Activated CD8-positive, alpha-beta memory T cell treated with anti-CD3 and anti-CD28 coated beads, Interleukin-2, amount 50 U/mL, for 48 hours (primary cell): ENCODE results near the gene BCKDK.
"Not testable (repeated sequence)": the region's sequence is repeated elsewhere in the genome, so short reads cannot be mapped to it uniquely, and the experiment has no call there.

Experiments used
- DNase-seq: peaks from one replicate; pipeline ENCODE4 v3.0.0-alpha.2; 2020

The BCKDK gene

DNA sequence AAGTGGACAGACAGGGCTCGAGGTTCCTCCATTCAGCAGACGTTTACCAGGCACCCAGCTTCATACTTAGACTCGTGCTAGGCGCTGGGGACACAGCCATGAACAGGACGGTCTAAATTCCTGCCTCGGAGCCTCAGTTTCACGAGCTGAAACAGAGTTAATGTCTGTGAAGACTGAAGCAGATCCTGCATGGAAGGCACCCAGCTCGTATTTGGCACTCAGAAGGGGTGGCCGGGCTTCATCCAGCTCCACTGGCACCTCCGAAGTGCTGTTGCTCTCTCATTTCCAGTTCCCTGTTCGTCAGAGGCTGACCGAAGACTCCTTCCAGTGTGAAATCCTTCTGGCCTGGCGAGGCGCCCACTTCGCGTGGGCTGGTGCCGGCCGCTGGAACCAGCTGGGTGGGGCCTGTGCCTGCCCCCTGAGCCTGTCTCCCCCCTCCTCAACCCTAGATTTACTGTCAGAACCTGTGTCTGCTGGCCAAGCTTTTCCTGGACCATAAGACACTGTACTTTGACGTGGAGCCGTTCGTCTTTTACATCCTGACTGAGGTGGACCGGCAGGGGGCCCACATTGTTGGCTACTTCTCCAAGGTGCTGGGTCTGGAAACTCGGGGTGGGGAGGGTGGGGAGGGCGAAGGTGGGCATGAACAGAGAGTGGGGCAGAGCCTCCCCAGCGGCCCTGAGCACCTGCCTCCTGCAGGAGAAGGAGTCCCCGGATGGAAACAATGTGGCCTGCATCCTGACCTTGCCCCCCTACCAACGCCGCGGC, 21.6 kb downstream of the BCKDK start:
- DNase-seq, result no peak

DNA sequence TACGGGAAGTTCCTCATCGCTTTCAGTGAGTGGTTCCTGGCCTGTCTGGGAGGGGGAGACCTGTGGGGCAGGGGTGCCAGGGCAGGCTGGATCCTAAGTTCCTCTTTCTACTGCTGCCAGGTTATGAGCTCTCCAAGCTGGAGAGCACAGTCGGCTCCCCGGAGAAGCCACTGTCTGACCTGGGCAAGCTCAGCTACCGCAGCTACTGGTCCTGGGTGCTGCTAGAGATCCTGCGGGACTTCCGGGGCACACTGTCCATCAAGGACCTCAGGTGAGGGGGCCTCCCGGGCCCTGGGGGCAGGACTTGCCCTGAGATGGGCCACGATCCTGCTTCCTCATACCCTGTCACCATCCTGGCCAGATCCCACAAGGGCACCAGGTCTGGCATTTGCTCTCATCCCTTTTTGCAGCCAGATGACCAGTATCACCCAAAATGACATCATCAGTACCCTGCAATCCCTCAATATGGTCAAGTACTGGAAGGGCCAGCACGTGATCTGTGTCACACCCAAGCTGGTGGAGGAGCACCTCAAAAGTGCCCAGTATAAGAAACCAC, 22.2 kb downstream of the BCKDK start:
- no peak for DNase-seq

DNA sequence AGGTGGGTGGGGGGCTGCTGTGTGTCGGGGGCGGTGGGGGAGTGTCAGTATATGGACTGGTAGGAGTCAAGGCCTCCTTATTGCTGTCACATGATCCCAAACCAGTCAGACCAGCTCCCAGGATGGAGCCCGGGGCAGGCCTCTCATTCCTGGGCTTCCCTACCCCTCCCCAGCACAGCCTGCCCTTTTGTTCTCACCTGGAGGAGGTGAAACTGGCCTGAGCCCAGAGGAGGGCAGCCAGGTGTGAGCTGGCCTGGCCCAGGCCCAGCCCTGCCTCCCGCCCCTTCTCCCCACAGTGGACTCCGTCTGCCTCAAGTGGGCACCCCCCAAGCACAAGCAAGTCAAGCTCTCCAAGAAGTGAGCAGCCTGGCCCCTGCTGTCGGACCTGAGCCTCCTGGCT, 22.7 kb downstream of the BCKDK start:
- no peak for DNase-seq

DNA sequence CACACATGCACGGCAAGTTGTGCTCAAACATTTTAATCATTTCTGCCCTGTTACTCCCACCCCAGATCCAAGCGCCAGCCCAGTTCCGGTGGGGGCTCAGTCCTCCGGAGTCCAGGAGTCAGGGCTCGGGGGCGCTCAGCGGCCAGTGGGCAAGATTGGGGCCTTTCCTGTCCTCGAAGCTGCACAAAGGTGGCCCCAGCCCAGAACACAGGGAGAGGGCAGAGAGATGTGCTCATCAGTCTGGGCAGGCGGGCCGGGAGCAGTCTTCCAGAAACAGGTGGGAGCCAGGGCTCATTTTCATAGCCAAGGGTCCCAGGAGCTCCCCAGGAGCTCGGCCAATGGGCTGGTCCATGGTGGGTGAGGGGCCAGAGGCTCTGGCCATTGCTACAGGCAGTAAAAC, 23.2 kb downstream of the BCKDK start:
- DNase-seq, result no peak

DNA sequence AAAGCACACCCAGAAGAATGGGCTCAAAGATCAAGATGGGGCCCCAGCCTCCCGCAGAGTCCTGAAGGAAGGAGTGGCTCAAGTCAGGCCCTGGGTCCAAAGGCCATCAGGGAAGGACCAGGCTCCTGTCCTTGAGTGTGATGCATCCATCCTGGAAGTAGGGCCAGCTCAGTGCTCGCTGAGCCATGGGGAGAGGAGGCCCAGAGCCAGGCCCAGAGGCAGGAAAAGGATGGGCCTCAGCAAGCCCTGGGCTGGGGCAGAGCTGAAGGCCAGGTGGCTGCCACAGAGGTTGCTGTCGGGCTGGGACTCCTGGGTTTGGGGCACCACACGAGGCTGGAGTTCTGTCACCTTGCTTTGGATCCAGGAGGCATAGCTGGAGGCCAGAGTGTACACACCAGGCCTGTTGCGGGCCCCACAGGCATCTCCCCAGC, 23.7 kb downstream of the BCKDK start:
- DNase-seq, result no peak

DNA sequence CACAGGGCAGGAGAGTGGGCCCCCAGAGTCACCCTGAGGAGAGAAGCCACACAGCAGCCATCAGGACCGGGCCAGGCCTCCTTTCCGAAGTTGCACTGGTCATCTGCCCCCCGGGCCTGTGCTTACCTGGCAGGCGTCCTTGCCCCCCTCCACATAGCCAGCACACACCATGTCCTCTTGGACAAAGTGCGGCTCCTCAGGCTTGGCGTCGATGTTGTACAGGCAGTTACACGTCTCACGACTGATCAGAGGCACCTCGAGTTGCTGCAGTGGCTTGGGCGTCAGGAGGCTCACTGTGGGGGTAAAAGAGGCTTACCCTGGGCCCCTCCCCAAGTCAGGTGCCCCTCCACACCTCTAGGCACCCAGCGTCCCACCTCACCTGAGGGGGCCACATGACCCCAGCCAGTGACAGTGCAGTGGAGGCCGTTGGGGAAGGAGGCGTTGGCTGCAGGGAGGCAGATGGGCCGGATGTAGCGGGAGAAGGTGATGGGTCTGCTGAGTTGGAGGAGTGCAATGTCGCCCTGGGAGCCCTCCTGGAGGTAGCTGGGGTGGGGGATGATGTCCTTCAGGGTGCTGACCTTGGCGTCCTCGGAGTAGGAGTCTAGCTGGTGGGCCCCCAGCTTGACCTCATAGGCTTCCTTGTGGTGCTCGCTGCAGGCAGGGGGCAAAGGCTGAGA, 24.3 kb downstream of the BCKDK start:
- DNase-seq, result no peak

DNA sequence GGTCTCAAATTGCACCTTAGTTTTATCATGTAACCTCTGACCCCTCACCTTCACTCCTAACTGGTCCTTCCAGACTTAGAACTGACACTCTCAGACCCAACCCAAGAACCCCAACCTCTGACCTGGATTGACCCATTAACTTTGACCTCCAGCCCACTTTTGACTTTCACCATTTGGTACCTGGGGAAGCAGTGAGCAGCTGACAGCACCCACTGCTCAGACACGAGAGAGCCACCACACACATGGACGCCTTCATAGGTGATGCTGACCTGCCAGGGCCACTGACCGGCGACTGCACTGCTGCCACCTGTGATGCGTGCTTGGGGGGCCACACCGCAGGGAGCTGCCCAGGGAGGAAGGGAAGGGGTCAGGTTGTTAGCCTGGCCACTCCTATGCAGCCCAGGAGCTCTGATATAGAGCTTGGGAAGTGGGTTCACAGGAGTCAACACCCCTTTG, 24.9 kb downstream of the BCKDK start:
- DNase-seq, result no peak

DNA sequence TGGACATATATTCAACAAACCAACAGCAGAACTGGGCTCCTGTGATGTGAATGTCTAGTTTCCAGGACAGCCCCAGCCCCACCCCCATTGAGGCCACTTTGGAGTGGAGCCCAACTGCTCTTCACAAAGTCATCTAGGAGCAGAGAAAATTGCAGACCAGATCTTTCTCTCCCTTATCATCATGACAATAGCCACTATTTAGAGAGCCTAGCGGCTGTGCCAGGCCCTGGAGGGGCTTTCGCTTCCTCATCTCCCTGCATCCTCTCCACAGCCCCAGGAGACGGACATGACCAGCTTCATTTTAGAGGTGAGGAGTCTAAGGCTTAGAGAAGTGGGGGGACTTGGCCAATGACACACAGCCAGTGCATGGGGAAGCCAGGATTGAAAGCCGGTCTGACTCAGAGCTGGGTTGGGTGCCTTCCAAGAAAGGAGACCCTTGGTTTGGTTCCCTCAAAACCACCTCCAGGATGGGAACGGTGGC, 25.9 kb downstream of the BCKDK start:
- DNase-seq, result no peak

DNA sequence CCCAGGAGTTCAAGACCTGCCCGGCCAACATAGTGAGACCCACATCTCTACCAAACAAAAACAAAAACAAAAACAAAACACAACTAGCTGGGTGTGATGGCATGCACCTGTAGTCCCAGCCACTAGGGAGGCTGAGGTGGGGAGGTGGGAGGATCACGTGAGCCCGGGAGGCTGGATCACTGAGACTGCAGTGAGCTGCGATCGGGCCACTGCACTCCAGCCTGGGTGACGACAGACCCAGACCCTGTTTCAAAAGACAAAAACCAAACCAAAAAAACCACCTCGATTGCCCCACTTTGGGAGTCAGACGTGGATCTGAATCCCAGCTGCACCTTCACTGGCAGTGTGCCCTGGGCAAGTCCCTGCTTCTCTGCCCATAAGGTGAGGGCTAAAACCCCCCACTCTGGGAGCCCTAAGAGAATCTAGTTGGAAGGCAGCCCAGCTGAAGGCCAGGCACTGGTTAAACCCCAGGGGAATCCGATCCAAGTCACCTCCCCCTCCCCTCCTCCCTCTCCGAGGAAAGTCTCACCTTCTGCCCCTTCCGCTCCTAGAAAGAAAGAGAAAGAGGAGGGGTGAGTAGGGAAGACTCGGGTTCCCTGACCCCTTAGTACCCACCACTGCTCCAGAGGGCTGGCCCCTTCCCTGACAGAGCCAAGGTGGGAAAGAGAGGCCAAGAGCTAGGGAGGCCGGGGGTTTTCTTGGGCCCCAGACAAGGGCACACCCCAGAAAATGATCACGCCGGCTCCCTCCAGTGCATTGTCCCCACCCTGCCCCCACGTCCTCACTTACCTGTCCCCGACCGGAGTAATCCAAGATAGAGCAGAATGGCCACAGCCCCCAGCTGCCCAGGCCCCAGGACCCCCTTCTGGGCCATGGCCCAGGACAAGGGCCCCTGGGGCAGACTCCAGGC, 26.7 kb downstream of the BCKDK start:
- no peak for DNase-seq

DNA sequence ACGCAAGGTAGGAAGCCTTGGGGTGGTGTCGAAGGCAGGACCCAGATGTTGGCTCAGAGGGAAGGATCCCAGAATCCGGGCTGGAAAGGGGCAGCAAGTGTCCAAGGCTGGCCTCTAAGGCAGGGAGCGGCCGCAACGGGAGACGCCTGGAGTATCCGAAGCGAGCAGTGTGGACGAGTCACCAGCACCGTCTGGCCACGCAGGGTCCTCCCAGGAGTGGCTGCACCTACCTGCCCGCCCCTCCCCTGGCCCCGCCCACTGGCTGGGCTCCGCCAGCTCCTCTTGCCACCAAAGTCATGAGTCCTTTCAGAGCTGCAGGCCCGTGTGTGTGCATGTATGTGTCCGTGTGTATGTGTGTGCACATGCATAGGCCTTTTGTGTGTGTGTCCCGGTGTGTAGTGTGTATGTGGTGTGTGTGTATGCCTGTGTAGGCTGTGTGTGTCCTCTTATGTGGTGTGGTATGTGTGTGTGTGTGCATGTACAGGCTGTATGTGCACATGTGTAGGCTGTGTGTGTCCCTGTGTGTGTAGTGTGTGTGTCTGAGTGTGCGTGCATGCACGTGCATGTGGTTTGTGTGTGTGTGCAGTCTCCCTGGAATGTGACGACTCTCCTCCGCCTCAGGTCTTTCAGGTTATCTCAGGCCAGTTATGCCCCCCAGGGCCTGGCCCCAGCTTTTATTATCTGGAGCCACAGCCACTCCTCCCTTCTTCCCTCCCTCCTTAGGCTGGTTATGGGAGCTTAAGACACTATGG, 27.5 kb downstream of the BCKDK start, which contains the start of gene PRSS8:
PRSS8 (minus strand) TSS at position 193 of the 752 bp plus-strand sequence. CDS start 229 bp downstream, outside the sequence.
- DNase-seq, result no peak

DNA sequence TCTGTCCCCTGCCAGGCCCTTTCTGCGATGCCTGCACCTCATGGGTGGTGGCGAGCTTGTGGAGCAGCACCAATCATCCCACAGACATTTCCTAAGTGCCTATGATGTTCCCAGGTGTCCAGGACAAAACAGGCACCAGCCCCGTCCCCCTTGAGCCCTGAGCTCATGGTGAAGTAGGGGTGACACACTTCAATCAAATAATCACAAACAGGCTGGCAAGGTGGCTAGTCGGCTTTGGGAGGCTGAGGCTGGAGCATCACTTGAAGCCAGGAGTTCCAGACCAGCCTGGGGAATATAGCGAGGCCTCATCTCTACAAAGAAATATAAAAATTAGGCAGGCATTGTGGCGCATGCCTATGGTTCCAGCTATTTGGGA, 28.1 kb downstream of the BCKDK start:
- DNase-seq, result no peak

DNA sequence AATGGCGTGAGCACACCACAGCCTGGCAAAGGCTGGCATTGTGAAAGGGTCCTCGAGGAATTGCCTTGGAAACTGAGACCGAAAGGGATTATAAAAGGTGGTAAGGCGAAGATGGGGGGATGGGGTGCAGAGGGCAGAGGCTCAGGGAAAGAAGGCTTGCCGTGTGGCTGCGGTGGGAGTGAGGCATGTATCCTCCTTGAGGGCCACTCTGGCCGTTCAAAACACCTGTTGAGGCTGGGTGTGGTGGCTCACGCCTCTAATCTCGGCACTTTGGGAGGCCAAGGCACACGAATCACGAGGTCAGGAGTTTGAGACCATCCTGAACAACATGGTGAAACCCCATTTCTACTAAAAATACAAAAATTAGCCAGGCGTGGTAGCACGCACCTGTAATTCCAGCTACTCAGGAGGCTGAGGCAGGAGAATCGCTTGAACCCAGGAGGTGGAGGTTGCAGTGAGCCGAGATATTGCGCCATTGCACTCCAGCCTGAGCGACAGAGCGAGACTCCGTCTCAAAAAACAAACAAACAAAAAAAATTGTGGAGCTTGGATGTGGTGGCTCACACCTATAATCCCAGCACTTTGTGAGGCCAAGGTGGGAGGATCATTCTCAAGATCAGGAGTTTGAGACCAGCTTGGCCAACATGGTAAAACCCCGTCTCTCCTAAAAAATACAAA, 28.8 kb downstream of the BCKDK start:
- DNase-seq, result not testable (repeated sequence)

DNA sequence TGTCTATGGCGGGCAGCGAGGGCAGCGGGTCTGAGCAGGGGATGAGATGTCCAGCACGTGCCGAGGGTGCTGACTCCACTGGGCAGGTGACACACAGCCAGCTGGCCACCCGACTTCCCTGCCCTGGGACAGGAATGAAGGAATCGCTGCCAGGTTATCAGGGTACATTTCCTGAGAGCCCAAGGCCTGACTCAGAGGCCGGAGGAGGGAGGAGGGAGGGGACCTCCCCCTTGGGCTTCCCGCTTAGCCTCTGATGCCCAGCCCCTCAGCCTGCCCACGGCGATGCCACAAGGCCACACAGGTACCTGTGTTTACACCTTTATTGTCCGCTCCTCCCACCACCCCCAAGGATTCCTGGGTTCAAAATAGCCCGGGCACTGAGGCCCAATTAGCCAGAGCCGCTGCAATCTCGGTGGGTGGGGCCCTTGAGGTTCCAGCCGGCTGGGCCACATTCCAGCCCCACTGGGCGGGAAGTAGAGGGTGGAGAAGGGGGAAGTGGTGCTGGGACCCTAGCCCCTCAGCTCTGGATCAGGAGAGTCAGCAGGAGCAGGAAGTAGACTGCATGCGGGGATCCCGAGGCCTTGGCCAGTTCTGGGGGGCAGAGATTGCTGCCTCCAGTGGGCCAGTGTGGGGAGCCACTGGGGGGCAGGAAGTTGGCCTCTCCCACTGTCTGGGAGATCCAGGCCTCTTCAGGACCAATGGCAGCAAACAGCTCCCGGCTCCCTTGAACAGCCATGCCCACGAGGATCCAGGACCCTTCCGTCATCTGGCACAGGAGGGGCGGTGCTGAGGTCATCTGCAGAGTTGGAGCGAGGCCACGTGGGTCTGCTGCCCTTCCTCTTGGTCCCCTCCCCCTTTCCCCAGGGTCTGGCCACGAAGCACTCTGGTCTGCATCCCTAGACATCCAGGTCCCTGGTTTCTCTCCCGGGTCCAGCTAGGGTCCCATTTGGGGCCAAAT, 30.7 kb downstream of the BCKDK start:
- no peak for DNase-seq

DNA sequence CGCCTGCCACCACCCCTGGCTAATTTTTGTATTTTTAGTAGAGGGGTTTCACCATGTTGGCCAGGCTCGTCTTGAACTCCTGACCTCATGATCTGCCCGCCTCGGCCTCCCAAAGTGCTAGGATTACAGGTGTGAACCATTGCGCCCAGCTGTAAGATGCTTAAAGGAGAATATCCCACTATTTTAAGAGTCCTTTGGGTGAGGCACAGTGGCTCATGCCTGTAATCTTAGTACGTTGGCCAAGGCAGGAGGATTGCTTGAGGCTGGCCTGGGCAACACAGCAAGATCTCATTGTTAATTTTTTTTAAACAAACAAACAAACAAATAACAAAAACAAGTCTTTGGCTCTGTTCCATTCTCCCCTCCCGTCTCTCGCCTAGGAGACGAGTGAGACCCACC, 32.9 kb downstream of the BCKDK start:
- not testable (repeated sequence) for DNase-seq

DNA sequence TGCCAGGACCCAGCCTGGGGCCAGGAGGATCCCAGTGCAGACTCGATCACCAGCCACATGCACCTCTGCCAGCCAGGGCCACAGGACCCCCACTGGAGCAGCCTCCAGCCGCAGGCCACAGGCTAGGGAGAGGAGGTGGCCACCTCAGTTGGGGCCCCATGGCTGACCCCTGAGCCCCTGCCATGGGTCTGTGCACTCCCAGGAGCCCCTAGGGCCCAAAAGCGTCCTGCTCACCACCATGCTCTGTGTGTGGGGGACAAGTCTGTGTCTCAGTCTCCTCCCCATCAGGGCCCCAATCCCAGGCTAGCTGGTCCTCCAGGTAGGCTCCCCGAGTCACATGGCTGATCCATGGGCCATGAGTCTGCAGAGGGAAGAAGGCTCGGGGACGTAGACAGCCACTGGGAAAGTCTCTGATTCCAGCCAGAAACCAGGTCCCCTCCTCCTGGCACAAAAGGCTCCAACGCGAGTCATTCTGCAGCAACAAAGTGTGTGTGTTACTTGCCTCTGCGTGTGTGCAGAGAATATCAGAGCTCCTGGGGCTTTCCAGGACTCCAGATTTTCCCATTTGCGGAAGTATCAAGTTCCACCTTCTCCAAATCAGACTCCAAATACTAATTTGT, 33.4 kb downstream of the BCKDK start:
- DNase-seq, result peak; percentile 66

DNA sequence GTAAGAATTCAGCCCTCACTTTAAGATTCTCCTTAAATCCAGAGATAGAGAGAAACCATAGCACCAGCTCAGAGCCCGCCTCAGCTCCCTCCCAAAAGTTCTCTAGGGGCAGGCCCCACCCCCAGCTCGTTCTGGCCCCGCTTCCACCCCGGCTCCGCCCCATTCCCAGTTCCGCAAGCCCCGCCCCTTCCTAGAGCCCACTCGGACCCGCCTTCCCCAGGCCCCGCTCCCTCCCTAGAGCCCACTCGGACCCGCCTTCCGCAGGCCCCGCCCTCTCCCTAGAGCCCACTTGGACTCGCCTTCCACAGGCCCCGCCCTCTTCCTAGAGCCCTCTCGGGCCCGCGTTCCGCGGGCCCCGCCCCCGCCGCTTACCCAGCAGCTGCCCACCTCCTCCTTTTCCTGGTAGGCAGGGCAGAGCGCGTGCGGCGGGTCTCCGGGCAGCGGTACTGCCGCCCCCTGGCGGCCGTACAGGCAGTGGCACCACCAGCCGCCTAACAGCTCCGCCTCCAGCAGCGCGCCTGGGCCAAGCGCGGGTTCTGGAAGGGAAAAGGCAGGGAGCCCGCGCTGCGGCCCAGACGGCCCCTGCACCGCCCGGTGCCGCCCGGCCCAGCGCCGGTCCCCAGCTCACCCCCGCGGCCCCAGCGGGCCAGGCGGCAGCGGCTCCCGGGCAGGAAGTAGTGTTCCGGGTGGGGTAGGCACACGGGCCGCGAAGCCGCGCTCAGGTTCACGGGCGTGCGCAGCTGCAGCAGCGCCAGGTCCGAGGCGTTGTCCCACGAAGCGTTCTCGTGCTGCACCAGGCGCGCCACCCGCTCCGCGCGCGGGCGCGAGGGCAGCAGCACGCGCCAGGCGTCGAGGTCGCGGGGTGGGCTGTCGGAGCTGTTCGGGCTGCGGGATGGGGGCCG, 34.2 kb downstream of the BCKDK start:
- peak; percentile 98 for DNase-seq

DNA sequence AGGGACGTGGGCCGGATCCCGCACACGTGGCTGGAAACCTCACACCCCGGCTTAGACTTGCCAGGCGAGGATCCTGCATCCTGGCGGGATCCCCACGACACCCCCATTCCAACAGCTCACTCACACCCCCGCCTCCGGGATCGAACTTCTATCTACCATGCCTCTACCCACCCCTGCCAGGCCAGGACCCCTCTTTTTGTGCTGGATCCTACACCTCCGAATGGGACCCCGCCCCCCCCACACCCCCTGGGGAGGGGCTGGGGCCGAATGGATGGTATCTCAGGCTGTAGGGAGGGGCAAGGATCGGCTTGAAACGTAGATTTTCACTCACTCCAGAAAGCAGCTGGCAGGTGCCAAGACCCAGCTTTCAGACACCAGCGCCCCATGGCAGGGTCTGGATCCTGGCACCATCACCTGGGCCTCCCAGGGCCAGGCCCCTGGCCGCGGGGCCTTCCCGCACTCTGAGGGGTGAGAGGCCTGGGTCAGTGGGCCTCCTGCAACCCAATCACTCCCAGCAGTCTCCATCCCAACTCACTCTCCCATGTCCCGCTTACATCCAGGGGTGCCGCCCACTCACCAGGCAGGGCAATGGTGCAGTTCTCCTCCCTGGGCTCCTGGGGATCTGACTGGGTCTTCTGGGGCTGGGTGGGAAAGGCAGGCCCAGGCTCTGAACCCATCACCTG, 35.0 kb downstream of the BCKDK start:
- DNase-seq, result no peak

DNA sequence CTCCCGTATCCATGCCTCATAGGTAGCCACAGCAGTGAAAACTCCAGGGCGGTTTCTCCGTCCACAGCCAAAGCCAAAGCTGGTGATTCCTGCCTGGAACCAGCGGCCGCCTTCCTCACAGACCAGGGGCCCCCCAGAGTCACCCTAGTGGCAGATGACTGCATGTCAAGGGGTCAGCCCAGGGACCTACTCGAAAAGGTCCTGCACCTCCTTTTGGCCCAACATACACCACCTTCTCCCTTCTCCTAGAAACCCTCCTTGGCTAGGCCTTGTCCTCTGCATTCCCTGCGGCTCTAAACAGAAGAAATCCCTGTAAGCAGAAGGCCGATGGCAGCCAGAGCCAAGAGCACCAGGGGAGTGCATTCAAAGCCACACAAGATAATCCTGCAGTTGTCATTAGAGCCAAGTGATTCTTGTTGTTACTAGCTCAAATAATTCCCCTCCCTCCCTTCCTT, 35.5 kb downstream of the BCKDK start:
- DNase-seq, result no peak
